HCT116 (cell line): ENCODE measurements around the gene PRRC2C. TPM values are rescaled to one million over a fixed set of nuclear protein-coding genes. Genes with fewer than 3 reads are reported as not detected.

ENCODE experiments used
- ATAC-seq: fragments of 200-7000 bp; cut with Tn5 transposase; 2 replicates; pipeline ENCODE4 v1.9.1; 2020; ENCODE audit warnings: mild to moderate bottlenecking, moderate library complexity
- BruUV-seq: library from RNA; stranded (reverse); fragments of 400-500 nt; replicated peaks from 2 replicates; lab custom pipeline; 2021; lab: Mats Ljungman, UMichigan
- CTCF ChIA-PET: fragments of 300-600 bp; sonication (Branson Sonifier 250); formaldehyde crosslinking; loops from one replicate; lab custom pipeline; 2021; ENCODE audit warnings: antibody characterized with exemption; lab: Charles Lee
- POLR2A ChIA-PET: fragments of 300-600, 350-600 bp; sonication (Branson Sonifier 250); formaldehyde crosslinking; loops from one replicate; lab custom pipeline; 2021; ENCODE audit warnings: antibody characterized with exemption; lab: Charles Lee
- RAD21 ChIA-PET, 2 experiments: fragments of 300-600 bp; sonication (Branson Sonifier 250); formaldehyde crosslinking; loops; one replicate each; lab custom pipeline; 2023; ENCODE audit warnings: low total read pairs in 2 of 2; ENCODE audit not compliant: uncharacterized antibody in 2 of 2, unreplicated experiment in 2 of 2, low non-redundant PET in 1 of 2; lab: Charles Lee
- DNase-seq: peaks from one replicate; pipeline ENCODE4 v3.0.0-alpha.2; 2010; ENCODE audit warnings: low read depth, low spot score
- H2AFZ ChIP-seq: fragments of 200-600 bp; shearing (Covaris generic), sonication (generic); 2 replicates; pipeline ENCODE4 v1.6.1; 2017; ENCODE audit warnings: low read depth, mixed run types, mixed read lengths, antibody characterized with exemption, low read length; ENCODE audit not compliant: poor library complexity, severe bottlenecking
- H3K27ac ChIP-seq: 2 replicates; pipeline ENCODE4 v1.5.1; 2012; ENCODE audit warnings: low read depth, low read length
- H3K27me3 ChIP-seq: fragments of 200-600 bp; sonication (generic); 2 replicates; pipeline ENCODE4 v1.6.1; 2016; ENCODE audit warnings: mixed run types, low read length, mixed read lengths; ENCODE audit not compliant: insufficient read depth
- H3K36me3 ChIP-seq, 2 experiments: fragments of 200-500 bp in 1 of 2; fragments of 200-600 bp in 1 of 2; sonication (Bioruptor generic) in 1 of 2; sonication (generic) in 1 of 2; 2 replicates each; pipeline versions ENCODE4 v1.5.1 to v1.6.1; 2014 to 2016; ENCODE audit warnings: low read length in 2 of 2, inconsistent platforms in 1 of 2, mixed read lengths in 1 of 2, mixed run types in 1 of 2; ENCODE audit not compliant: insufficient read depth in 2 of 2, control insufficient read depth in 1 of 2
- H3K4me1 ChIP-seq, 2 experiments: fragments of 200-600 bp in 1 of 2; sonication (generic) in 1 of 2; 2 replicates each; pipeline versions ENCODE4 v1.5.1 to v1.6.1; 2012 to 2017; ENCODE audit warnings: low read length in 2 of 2, inconsistent platforms in 1 of 2, mild to moderate bottlenecking in 1 of 2, mixed read lengths in 1 of 2, mixed run types in 1 of 2, moderate library complexity in 1 of 2; ENCODE audit not compliant: insufficient read depth in 2 of 2, control insufficient read depth in 1 of 2
- H3K4me2 ChIP-seq: fragments of 200-600 bp; sonication (generic); 2 replicates; pipeline ENCODE4 v1.6.1; 2017; ENCODE audit warnings: mixed run types, low read length, mixed read lengths
- H3K4me3 ChIP-seq, 2 experiments: fragments of 200-600 bp in 1 of 2; sonication (generic) in 1 of 2; replicated peaks in 1 of 2; 2 replicates each; pipeline ENCODE4 v1.5.1; 2011 to 2016; ENCODE audit warnings: low read length in 2 of 2, control low read depth in 1 of 2, low read depth in 1 of 2, mild to moderate bottlenecking in 1 of 2, mixed read lengths in 1 of 2, mixed run types in 1 of 2
- H3K79me2 ChIP-seq: fragments of 200-600 bp; sonication (generic); 2 replicates; pipeline ENCODE4 v1.6.1; 2017; ENCODE audit warnings: mild to moderate bottlenecking, mixed run types, low read length, moderate library complexity, mixed read lengths; ENCODE audit not compliant: insufficient read depth
- H3K9ac ChIP-seq: fragments of 200-600 bp; sonication (generic); 2 replicates; pipeline ENCODE4 v1.6.1; 2016; ENCODE audit warnings: low read length, mixed read lengths
- H3K9me2 ChIP-seq: fragments of 200-600 bp; sonication (generic), shearing (Covaris generic); 2 replicates; pipeline ENCODE4 v1.6.1; 2017; ENCODE audit warnings: mixed run types, mild to moderate bottlenecking, moderate library complexity; ENCODE audit not compliant: insufficient read depth
- H3K9me3 ChIP-seq, 2 experiments: fragments of 200-500 bp in 1 of 2; fragments of 200-600 bp in 1 of 2; sonication (Bioruptor generic) in 1 of 2; sonication (generic) in 1 of 2; 2 replicates each; pipeline ENCODE4 v1.6.1; 2014 to 2017; ENCODE audit warnings: low read length in 2 of 2, mixed read lengths in 2 of 2, inconsistent platforms in 1 of 2, low read depth in 1 of 2, mild to moderate bottlenecking in 1 of 2, mixed run types in 1 of 2, moderate library complexity in 1 of 2; ENCODE audit not compliant: control insufficient read depth in 1 of 2, insufficient read depth in 1 of 2
- H4K20me1 ChIP-seq: fragments of 200-600 bp; sonication (generic), shearing (Covaris generic); 2 replicates; pipeline ENCODE4 v1.6.1; 2017; ENCODE audit warnings: mixed run types, mild to moderate bottlenecking, moderate library complexity; ENCODE audit not compliant: insufficient read depth
- ATF3 ChIP-seq: IDR thresholded peaks from 2 replicates; pipeline ENCODE4 v1.6.1; 2012
- CBX3 ChIP-seq: IDR thresholded peaks from 2 replicates; pipeline ENCODE4 v1.6.1; 2012; ENCODE audit warnings: low read depth
- CEBPB ChIP-seq: IDR thresholded peaks from 2 replicates; pipeline ENCODE4 v1.6.1; 2012; ENCODE audit warnings: low read depth
- ELF1 ChIP-seq: IDR thresholded peaks from 2 replicates; pipeline ENCODE4 v1.6.1; 2012; ENCODE audit warnings: low read depth, borderline replicate concordance
- EZH2 ChIP-seq: fragments of 200-600 bp; sonication (generic); IDR thresholded peaks from 2 replicates; pipeline ENCODE4 v1.6.1; 2017; ENCODE audit warnings: antibody characterized with exemption, mixed run types
- EZH2phosphoT487 ChIP-seq: fragments of 200-600 bp; IDR thresholded peaks from 2 replicates; pipeline ENCODE4 v1.6.1; 2018; ENCODE audit warnings: antibody characterized with exemption, borderline replicate concordance
- JUND ChIP-seq: IDR thresholded peaks from 2 replicates; pipeline ENCODE4 v1.6.1; 2012
- MAX ChIP-seq: IDR thresholded peaks from 2 replicates; pipeline ENCODE4 v1.6.1; 2012
- POLR2A ChIP-seq: IDR thresholded peaks from 2 replicates; pipeline ENCODE4 v1.7.0; 2011; ENCODE audit warnings: borderline replicate concordance; ENCODE audit not compliant: insufficient read depth, insufficient read length; ENCODE audit errors: extremely low read depth
- SIN3A ChIP-seq: IDR thresholded peaks from 2 replicates; pipeline ENCODE4 v1.6.1; 2012; ENCODE audit warnings: low read depth
- SP1 ChIP-seq: IDR thresholded peaks from 2 replicates; pipeline ENCODE4 v1.6.1; 2012; ENCODE audit warnings: low read depth
- SRF ChIP-seq: IDR thresholded peaks from 2 replicates; pipeline ENCODE4 v1.6.1; 2012; ENCODE audit warnings: low read depth
- TCF7L2 ChIP-seq: IDR thresholded peaks from 2 replicates; pipeline ENCODE4 v1.7.0; 2011; ENCODE audit warnings: borderline replicate concordance, inconsistent platforms; ENCODE audit not compliant: insufficient read depth, insufficient read length; ENCODE audit errors: extremely low read depth
- YY1 ChIP-seq: IDR thresholded peaks from 2 replicates; pipeline ENCODE4 v1.6.1; 2011; ENCODE audit warnings: low read length, low read depth, moderate library complexity, mild to moderate bottlenecking; ENCODE audit not compliant: insufficient replicate concordance; ENCODE audit errors: extremely low read depth
- ZNF274 ChIP-seq: fragments of 200-500 bp; sonication (Bioruptor generic); IDR thresholded peaks from 2 replicates; pipeline ENCODE4 v1.6.1; 2014; ENCODE audit warnings: mild to moderate bottlenecking, low read depth, low read length, inconsistent platforms
- intact Hi-C: fragments of 100-400 bp; cut with micrococcal nuclease; formaldehyde crosslinking; loops from 2 replicates; pipeline ENCODE4 v1.10.0; 2022
- total RNA-seq: library from RNA; stranded (reverse); gene quantifications from one replicate; pipeline ENCODE4 v1.2.1, GENCODE V29; 2021; ENCODE audit not compliant: unreplicated experiment
- TF ChIP-seq, protein P1 (sequence below), 3 experiments: fragments of 200-600 bp in 1 of 3; sonication (generic) in 1 of 3; IDR thresholded peaks in 2 of 3; conservative IDR thresholded peaks in 1 of 3; 2 replicates each; pipeline ENCODE4 v1.5.1; 2012 to 2017; ENCODE audit warnings: low read depth in 2 of 3, low read length in 2 of 3, antibody characterized with exemption in 1 of 3, borderline replicate concordance in 1 of 3, control low read depth in 1 of 3, mild to moderate bottlenecking in 1 of 3, mixed read lengths in 1 of 3, mixed run types in 1 of 3, moderate library complexity in 1 of 3; ENCODE audit not compliant: insufficient read depth in 1 of 3
- TF ChIP-seq, protein P2 (sequence below): IDR thresholded peaks from 2 replicates; pipeline ENCODE4 v1.6.1; 2011; ENCODE audit warnings: mild to moderate bottlenecking, low read length, moderate library complexity; ENCODE audit not compliant: insufficient replicate concordance; ENCODE audit errors: extremely low read depth
- TF ChIP-seq, protein P3 (sequence below): IDR thresholded peaks from 2 replicates; pipeline ENCODE4 v1.6.1; 2012; ENCODE audit warnings: low read depth

PRRC2C gene
- total RNA-seq, 1 experiment from 2014 or later, result 154 TPM

- POLR2A ChIA-PET, result no interaction called here
- Histone ChIP-seq H3K9me2 (no peaks in the 10 kb centered on the region), H3K79me2 (no peaks in the 10 kb centered on the region; the same call in 1 of the 2 replicates), H3K27ac (no peak overlapping the region), H2AFZ (no peak overlapping the region), H3K27me3 (no peaks in the 10 kb centered on the region), H3K9ac (no peak overlapping the region), H3K4me3 (no peak overlapping the region), H3K4me1 (no peaks in the 10 kb centered on the region), H3K4me2 (no peak overlapping the region), H3K9me3 (no peaks in the 10 kb centered on the region), H4K20me1 (no peaks in the 10 kb centered on the region), H3K36me3 (peaks cover 44 to 52% of the 10 kb centered on the region in 2 experiments)
- CTCF ChIA-PET, result no interaction called here
- ATAC-seq (no peak), DNase-seq (no peak)
- intact Hi-C loops, result loop anchor here (10.0 kb wide), 1 partner anchor 46 kb away; no protein-coding TSS in a partner anchor
- no TSS peak for BruUV-seq
- TF ChIP-seq, protein P1, sequence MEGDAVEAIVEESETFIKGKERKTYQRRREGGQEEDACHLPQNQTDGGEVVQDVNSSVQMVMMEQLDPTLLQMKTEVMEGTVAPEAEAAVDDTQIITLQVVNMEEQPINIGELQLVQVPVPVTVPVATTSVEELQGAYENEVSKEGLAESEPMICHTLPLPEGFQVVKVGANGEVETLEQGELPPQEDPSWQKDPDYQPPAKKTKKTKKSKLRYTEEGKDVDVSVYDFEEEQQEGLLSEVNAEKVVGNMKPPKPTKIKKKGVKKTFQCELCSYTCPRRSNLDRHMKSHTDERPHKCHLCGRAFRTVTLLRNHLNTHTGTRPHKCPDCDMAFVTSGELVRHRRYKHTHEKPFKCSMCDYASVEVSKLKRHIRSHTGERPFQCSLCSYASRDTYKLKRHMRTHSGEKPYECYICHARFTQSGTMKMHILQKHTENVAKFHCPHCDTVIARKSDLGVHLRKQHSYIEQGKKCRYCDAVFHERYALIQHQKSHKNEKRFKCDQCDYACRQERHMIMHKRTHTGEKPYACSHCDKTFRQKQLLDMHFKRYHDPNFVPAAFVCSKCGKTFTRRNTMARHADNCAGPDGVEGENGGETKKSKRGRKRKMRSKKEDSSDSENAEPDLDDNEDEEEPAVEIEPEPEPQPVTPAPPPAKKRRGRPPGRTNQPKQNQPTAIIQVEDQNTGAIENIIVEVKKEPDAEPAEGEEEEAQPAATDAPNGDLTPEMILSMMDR (IDR thresholded peaks at IDR 0.05 in 2 of 3, conservative IDR thresholded peaks at IDR 0.05 in 1 of 3; ENCODE audit: borderline replicate concordance in 1 of 3, insufficient read depth in 1 of 3, low read depth in 2 of 3, low read length in 2 of 3), result no peak
- TF ChIP-seq EZH2phosphoT487, result no peak
- TF ChIP-seq, protein P2, sequence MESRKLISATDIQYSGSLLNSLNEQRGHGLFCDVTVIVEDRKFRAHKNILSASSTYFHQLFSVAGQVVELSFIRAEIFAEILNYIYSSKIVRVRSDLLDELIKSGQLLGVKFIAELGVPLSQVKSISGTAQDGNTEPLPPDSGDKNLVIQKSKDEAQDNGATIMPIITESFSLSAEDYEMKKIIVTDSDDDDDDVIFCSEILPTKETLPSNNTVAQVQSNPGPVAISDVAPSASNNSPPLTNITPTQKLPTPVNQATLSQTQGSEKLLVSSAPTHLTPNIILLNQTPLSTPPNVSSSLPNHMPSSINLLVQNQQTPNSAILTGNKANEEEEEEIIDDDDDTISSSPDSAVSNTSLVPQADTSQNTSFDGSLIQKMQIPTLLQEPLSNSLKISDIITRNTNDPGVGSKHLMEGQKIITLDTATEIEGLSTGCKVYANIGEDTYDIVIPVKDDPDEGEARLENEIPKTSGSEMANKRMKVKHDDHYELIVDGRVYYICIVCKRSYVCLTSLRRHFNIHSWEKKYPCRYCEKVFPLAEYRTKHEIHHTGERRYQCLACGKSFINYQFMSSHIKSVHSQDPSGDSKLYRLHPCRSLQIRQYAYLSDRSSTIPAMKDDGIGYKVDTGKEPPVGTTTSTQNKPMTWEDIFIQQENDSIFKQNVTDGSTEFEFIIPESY, result no peak
- TF ChIP-seq EZH2, result no peak
- TF ChIP-seq SP1, result no peak
- TF ChIP-seq POLR2A, result no peak
- no peak for TF ChIP-seq TCF7L2
- TF ChIP-seq YY1, result no peak
- no peak for TF ChIP-seq ELF1
- no peak for TF ChIP-seq CBX3
- TF ChIP-seq MAX, result no peak
- no peak for TF ChIP-seq SRF
- no peak for TF ChIP-seq ZNF274
- TF ChIP-seq, protein P3, sequence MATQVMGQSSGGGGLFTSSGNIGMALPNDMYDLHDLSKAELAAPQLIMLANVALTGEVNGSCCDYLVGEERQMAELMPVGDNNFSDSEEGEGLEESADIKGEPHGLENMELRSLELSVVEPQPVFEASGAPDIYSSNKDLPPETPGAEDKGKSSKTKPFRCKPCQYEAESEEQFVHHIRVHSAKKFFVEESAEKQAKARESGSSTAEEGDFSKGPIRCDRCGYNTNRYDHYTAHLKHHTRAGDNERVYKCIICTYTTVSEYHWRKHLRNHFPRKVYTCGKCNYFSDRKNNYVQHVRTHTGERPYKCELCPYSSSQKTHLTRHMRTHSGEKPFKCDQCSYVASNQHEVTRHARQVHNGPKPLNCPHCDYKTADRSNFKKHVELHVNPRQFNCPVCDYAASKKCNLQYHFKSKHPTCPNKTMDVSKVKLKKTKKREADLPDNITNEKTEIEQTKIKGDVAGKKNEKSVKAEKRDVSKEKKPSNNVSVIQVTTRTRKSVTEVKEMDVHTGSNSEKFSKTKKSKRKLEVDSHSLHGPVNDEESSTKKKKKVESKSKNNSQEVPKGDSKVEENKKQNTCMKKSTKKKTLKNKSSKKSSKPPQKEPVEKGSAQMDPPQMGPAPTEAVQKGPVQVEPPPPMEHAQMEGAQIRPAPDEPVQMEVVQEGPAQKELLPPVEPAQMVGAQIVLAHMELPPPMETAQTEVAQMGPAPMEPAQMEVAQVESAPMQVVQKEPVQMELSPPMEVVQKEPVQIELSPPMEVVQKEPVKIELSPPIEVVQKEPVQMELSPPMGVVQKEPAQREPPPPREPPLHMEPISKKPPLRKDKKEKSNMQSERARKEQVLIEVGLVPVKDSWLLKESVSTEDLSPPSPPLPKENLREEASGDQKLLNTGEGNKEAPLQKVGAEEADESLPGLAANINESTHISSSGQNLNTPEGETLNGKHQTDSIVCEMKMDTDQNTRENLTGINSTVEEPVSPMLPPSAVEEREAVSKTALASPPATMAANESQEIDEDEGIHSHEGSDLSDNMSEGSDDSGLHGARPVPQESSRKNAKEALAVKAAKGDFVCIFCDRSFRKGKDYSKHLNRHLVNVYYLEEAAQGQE, result no peak
- TF ChIP-seq JUND, result no peak
- no peak for TF ChIP-seq CEBPB
- no peak for TF ChIP-seq ATF3
- TF ChIP-seq SIN3A, result no peak
- RAD21 ChIA-PET, result no interaction called here
Measured at GRCh38 chr1:171581226-171581625, 95.9 kb downstream of the PRRC2C start.
